A549 (cell line): ENCODE results near the gene RNF112. TPM values are rescaled to one million over a fixed set of nuclear protein-coding genes. Genes with fewer than 3 reads are reported as not detected.

Source experiments
- ATAC-seq, 2 experiments: fragments of 200-7000 bp in 1 of 2; fragments of >200 bp in 1 of 2; cut with Nextera tagmentation in 1 of 2; cut with Tn5 transposase in 1 of 2; 3 replicates each; pipeline versions ENCODE4 v1.8.0 to v1.9.1; 2018 to 2020; ENCODE audit warnings: mild to moderate bottlenecking in 1 of 2, moderate library complexity in 1 of 2
- CTCF ChIA-PET: fragments of 300-600 bp; sonication (Branson Sonifier 250); formaldehyde crosslinking; extraction: SDS; loops from one replicate; lab custom pipeline; 2021; ENCODE audit warnings: antibody characterized with exemption, inconsistent platforms; lab: Yijun Ruan, JAX
- POLR2A ChIA-PET: fragments of 350-600 bp; formaldehyde crosslinking; extraction: SDS; loops from one replicate; lab custom pipeline; 2021; ENCODE audit warnings: antibody characterized with exemption, inconsistent platforms; lab: Yijun Ruan, JAX
- DNase-seq, 2 experiments: peaks; one replicate each; pipeline versions ENCODE4 v3.0.0 to v3.0.0-alpha.2; 2011 to 2016; ENCODE audit warnings: low read depth in 1 of 2, low spot score in 1 of 2
- FAIRE-seq: peaks from 2 replicates; lab custom pipeline; 2011; peaks lifted over from hg19 to GRCh38; lab: Jason Lieb, UNC
- H3K27ac ChIP-seq, 2 experiments: fragments of >200 bp; sonication (Bioruptor Twin); formaldehyde crosslinking; 3 replicates each; pipeline ENCODE4 v1.5.1; 2016 to 2017
- H3K4me1 ChIP-seq: fragments of >200 bp; sonication (Bioruptor Twin); formaldehyde crosslinking; 3 replicates; pipeline ENCODE4 v1.6.1; 2016
- H3K4me2 ChIP-seq: fragments of >200 bp; sonication (Bioruptor Twin); formaldehyde crosslinking; 3 replicates; pipeline ENCODE4 v1.6.1; 2016
- H3K4me3 ChIP-seq: fragments of >200 bp; sonication (Bioruptor Twin); formaldehyde crosslinking; 3 replicates; pipeline ENCODE4 v1.5.1; 2016
- H3K9me3 ChIP-seq: fragments of >200 bp; sonication (Bioruptor Twin); formaldehyde crosslinking; 3 replicates; pipeline ENCODE4 v1.6.1; 2016
- CBX2 ChIP-seq: fragments of 200-600 bp; sonication (generic); IDR thresholded peaks from 2 replicates; pipeline ENCODE4 v1.6.1; 2016; ENCODE audit warnings: low read depth, mild to moderate bottlenecking, borderline replicate concordance
- CBX8 ChIP-seq: fragments of 200-600 bp; sonication (generic); IDR thresholded peaks from 2 replicates; pipeline ENCODE4 v1.6.1; 2016
- CHD2 ChIP-seq: fragments of 150-350 bp; IDR thresholded peaks from 2 replicates; pipeline ENCODE4 v1.6.1; 2014; ENCODE audit warnings: low read length; ENCODE audit not compliant: partially characterized antibody
- CHD4 ChIP-seq: fragments of 200-600 bp; sonication (generic); IDR thresholded peaks from 2 replicates; pipeline ENCODE4 v1.6.1; 2016; ENCODE audit warnings: antibody characterized with exemption, mild to moderate bottlenecking, borderline replicate concordance
- E2F6 ChIP-seq: IDR thresholded peaks from 2 replicates; pipeline ENCODE4 v1.6.1; 2012; ENCODE audit warnings: low read depth, borderline replicate concordance
- EP300 ChIP-seq, 2 experiments: fragments of >200 bp; sonication (Bioruptor Twin); formaldehyde crosslinking; IDR thresholded peaks; 2 replicates in 1 of 2; 3 replicates in 1 of 2; pipeline ENCODE4 v1.6.1; 2016 to 2017
- ESRRA ChIP-seq: fragments of 150-350 bp; IDR thresholded peaks from 2 replicates; pipeline ENCODE4 v1.6.1; 2014; ENCODE audit warnings: mild to moderate bottlenecking, low read length, borderline replicate concordance
- FOSB ChIP-seq: fragments of 250-450 bp; sonication (Bioruptor Pico); IDR thresholded peaks from 2 replicates; pipeline ENCODE4 v1.5.0; 2020; ENCODE audit warnings: mild to moderate bottlenecking, moderate library complexity
- GATA3 ChIP-seq: IDR thresholded peaks from 2 replicates; pipeline ENCODE4 v1.6.1; 2012; ENCODE audit warnings: borderline replicate concordance
- HDAC2 ChIP-seq: fragments of 200-600 bp; sonication (generic); IDR thresholded peaks from 2 replicates; pipeline ENCODE4 v1.6.1; 2016
- HES2 ChIP-seq: fragments of >200 bp; sonication (Bioruptor Twin); formaldehyde crosslinking; IDR thresholded peaks from 2 replicates; pipeline ENCODE4 v1.6.1; 2016
- HEYL ChIP-seq: fragments of 250-450 bp; sonication (Bioruptor Pico); IDR thresholded peaks from 2 replicates; pipeline ENCODE4 v1.8.0; 2021; ENCODE audit warnings: mild to moderate bottlenecking, moderate library complexity
- HOXB5 ChIP-seq: fragments of 250-450 bp; sonication (Bioruptor Pico); IDR thresholded peaks from 2 replicates; pipeline ENCODE4 v1.5.0; 2020; ENCODE audit warnings: mild to moderate bottlenecking, moderate library complexity
- JUNB ChIP-seq: fragments of >200 bp; sonication (Bioruptor Twin); formaldehyde crosslinking; IDR thresholded peaks from 2 replicates; pipeline ENCODE4 v1.6.1; 2016
- KDM5A ChIP-seq: fragments of 200-600 bp; sonication (generic); IDR thresholded peaks from 2 replicates; pipeline ENCODE4 v1.6.1; 2016; ENCODE audit warnings: antibody characterized with exemption, mild to moderate bottlenecking
- MAZ ChIP-seq: fragments of 150-350 bp; IDR thresholded peaks from 2 replicates; pipeline ENCODE4 v1.6.1; 2014; ENCODE audit warnings: antibody characterized with exemption, low read depth, low read length, borderline replicate concordance
- NFE2L2 ChIP-seq: fragments of 150-350 bp; conservative IDR thresholded peaks from 2 replicates; pipeline ENCODE4 v1.6.1; 2014; ENCODE audit warnings: low read length
- PHF8 ChIP-seq: fragments of 200-600 bp; sonication (generic); IDR thresholded peaks from 2 replicates; pipeline ENCODE4 v1.6.1; 2016; ENCODE audit warnings: low read depth, mild to moderate bottlenecking, antibody characterized with exemption, moderate library complexity, borderline replicate concordance
- RAD21 ChIP-seq, 2 experiments: fragments of >200 bp in 1 of 2; sonication (Bioruptor Twin) in 1 of 2; formaldehyde crosslinking in 1 of 2; IDR thresholded peaks in 1 of 2; conservative IDR thresholded peaks in 1 of 2; 2 replicates in 1 of 2; 3 replicates in 1 of 2; pipeline ENCODE4 v1.6.1; 2012 to 2018; ENCODE audit warnings: inconsistent platforms in 1 of 2
- RFX5 ChIP-seq: fragments of 450-650 bp; IDR thresholded peaks from 2 replicates; pipeline ENCODE4 v1.7.1; 2014; ENCODE audit warnings: antibody characterized with exemption, mild to moderate bottlenecking, moderate library complexity
- TP53 ChIP-seq: fragments of 250-450 bp; sonication (Bioruptor Pico); IDR thresholded peaks from 2 replicates; pipeline ENCODE4 v1.5.0; 2021; ENCODE audit warnings: mild to moderate bottlenecking, moderate library complexity
- ZC3H11A ChIP-seq: fragments of 450-650 bp; IDR thresholded peaks from 2 replicates; pipeline ENCODE4 v1.6.1; 2014; ENCODE audit warnings: antibody characterized with exemption, mild to moderate bottlenecking
- ZNF302 ChIP-seq: fragments of 250-450 bp; sonication (Bioruptor Pico); IDR thresholded peaks from 2 replicates; pipeline ENCODE4 v1.9.0; 2021; ENCODE audit warnings: inconsistent platforms, mild to moderate bottlenecking, moderate library complexity
- ZSCAN20 ChIP-seq: fragments of 250-450 bp; sonication (Bioruptor Pico); IDR thresholded peaks from 2 replicates; pipeline ENCODE4 v1.8.0; 2022; ENCODE audit warnings: mild to moderate bottlenecking, moderate library complexity
- WGBS: methylation state at CpG from one replicate; pipeline ENCODE4 v1.1.6; 2017; ENCODE audit errors: missing lambda C conversion rate; 5-methylcytosine and 5-hydroxymethylcytosine counted together
- polyA plus RNA-seq, 4 experiments: library from polyadenylated mRNA; depleted of rRNA in 3 of 4; stranded (reverse); fragments of >200 nt; fragmentation: RNase III in 1 of 4; extraction: RNeasy Plus Mini Kit Qiagen cat#74134 plus additional on column Dnase treatment in 1 of 4; gene quantifications; 2 replicates in 3 of 4; 3 replicates in 1 of 4; pipeline ENCODE4 v1.2.3, GENCODE V29; 2011 to 2017
- TF ChIP-seq, protein P1 (sequence below): fragments of >200 bp; sonication (Bioruptor Twin); formaldehyde crosslinking; IDR thresholded peaks from 3 replicates; pipeline ENCODE4 v1.6.1; 2016
- TF ChIP-seq, protein P2 (sequence below): fragments of 450-650 bp; IDR thresholded peaks from 2 replicates; pipeline ENCODE4 v1.6.1; 2014; ENCODE audit warnings: antibody characterized with exemption
- TF ChIP-seq, protein P3 (sequence below): fragments of >200 bp; sonication (Bioruptor Twin); formaldehyde crosslinking; IDR thresholded peaks from 3 replicates; pipeline ENCODE4 v1.5.1; 2016
- TF ChIP-seq, protein P4 (sequence below): fragments of 250-450 bp; sonication (Bioruptor Pico); IDR thresholded peaks from 2 replicates; pipeline ENCODE4 v1.5.0; 2021; ENCODE audit warnings: mild to moderate bottlenecking, moderate library complexity, borderline replicate concordance

RNF112 gene
- polyA plus RNA-seq, 2 of the 4 experiments (the other 2 are of a cell fraction), result 0.27 to 1.4 TPM

DNA sequence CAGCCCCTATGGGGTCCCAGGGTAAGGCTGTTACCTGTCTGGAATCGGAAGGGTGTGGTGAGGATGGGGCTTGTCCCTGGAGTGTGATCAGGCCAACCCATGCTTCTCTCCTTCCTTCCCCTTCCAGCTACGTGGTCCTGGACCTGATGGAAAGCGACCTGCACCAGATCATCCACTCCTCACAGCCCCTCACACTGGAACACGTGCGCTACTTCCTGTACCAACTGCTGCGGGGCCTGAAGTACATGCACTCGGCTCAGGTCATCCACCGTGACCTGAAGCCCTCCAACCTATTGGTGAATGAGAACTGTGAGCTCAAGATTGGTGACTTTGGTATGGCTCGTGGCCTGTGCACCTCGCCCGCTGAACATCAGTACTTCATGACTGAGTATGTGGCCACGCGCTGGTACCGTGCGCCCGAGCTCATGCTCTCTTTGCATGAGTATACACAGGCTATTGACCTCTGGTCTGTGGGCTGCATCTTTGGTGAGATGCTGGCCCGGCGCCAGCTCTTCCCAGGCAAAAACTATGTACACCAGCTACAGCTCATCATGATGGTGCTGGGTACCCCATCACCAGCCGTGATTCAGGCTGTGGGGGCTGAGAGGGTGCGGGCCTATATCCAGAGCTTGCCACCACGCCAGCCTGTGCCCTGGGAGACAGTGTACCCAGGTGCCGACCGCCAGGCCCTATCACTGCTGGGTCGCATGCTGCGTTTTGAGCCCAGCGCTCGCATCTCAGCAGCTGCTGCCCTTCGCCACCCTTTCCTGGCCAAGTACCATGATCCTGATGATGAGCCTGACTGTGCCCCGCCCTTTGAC lies 30.3 kb upstream of the RNF112 start:
- DNase-seq (no peak), ATAC-seq (no peak), FAIRE-seq (no peak)
- Histone ChIP-seq H3K4me2 (no peak overlapping the region), H3K9me3 (no peaks in the 10 kb centered on the region), H3K27ac (no peak overlapping the region), H3K4me3 (no peak overlapping the region), H3K4me1 (peaks cover 20% of the 10 kb centered on the region)
- POLR2A ChIA-PET, result no interaction called here
- CTCF ChIA-PET, result interaction anchor here (0.5 to 12.3 kb wide), 11 partner anchors 8 to 441 kb away, joined by 3 to 148 read pairs (median 5); partner anchors contain the start of gene B9D1
- 93% methylated on average over 28 of the region's 29 CpGs for WGBS
- TF ChIP-seq EP300 (IDR thresholded peaks at IDR 0.05), result no peak
- no peak for TF ChIP-seq NFE2L2
- TF ChIP-seq ZSCAN20, result no peak
- no peak for TF ChIP-seq MAZ
- no peak for TF ChIP-seq CBX2
- TF ChIP-seq HOXB5 (CRISPR knock-in tag), result no peak
- no peak for TF ChIP-seq KDM5A
- no peak for TF ChIP-seq E2F6
- no peak for TF ChIP-seq ZNF302 (CRISPR knock-in tag)
- no peak for TF ChIP-seq HDAC2
- no peak for TF ChIP-seq TP53 (CRISPR knock-in tag)
- no peak for TF ChIP-seq ESRRA
- TF ChIP-seq, protein P1, sequence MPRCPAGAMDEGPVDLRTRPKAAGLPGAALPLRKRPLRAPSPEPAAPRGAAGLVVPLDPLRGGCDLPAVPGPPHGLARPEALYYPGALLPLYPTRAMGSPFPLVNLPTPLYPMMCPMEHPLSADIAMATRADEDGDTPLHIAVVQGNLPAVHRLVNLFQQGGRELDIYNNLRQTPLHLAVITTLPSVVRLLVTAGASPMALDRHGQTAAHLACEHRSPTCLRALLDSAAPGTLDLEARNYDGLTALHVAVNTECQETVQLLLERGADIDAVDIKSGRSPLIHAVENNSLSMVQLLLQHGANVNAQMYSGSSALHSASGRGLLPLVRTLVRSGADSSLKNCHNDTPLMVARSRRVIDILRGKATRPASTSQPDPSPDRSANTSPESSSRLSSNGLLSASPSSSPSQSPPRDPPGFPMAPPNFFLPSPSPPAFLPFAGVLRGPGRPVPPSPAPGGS, result no peak
- no peak for TF ChIP-seq FOSB (CRISPR knock-in tag)
- no peak for TF ChIP-seq HES2
- no peak for TF ChIP-seq CHD4

GRCh38 chr17:19381361-19381740 lies 29.7 kb upstream of the RNF112 start:
- CTCF ChIA-PET, result interaction anchor here (0.5 to 12.3 kb wide), 2 partner anchors 17 to 41 kb away, joined by 3 to 148 read pairs; partner anchors contain the start of gene B9D1
- POLR2A ChIA-PET, result no interaction called here
- DNase-seq, result no peak
- TF ChIP-seq, protein P2, sequence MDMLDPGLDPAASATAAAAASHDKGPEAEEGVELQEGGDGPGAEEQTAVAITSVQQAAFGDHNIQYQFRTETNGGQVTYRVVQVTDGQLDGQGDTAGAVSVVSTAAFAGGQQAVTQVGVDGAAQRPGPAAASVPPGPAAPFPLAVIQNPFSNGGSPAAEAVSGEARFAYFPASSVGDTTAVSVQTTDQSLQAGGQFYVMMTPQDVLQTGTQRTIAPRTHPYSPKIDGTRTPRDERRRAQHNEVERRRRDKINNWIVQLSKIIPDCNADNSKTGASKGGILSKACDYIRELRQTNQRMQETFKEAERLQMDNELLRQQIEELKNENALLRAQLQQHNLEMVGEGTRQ, result no peak
- TF ChIP-seq, protein P3, sequence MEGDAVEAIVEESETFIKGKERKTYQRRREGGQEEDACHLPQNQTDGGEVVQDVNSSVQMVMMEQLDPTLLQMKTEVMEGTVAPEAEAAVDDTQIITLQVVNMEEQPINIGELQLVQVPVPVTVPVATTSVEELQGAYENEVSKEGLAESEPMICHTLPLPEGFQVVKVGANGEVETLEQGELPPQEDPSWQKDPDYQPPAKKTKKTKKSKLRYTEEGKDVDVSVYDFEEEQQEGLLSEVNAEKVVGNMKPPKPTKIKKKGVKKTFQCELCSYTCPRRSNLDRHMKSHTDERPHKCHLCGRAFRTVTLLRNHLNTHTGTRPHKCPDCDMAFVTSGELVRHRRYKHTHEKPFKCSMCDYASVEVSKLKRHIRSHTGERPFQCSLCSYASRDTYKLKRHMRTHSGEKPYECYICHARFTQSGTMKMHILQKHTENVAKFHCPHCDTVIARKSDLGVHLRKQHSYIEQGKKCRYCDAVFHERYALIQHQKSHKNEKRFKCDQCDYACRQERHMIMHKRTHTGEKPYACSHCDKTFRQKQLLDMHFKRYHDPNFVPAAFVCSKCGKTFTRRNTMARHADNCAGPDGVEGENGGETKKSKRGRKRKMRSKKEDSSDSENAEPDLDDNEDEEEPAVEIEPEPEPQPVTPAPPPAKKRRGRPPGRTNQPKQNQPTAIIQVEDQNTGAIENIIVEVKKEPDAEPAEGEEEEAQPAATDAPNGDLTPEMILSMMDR, result no peak
- TF ChIP-seq ZSCAN20 (no peak), HEYL (CRISPR knock-in tag) (no peak), ZNF302 (CRISPR knock-in tag) (no peak), JUNB (no peak), CHD2 (no peak), PHF8 (no peak), CBX8 (no peak), TP53 (CRISPR knock-in tag) (no peak), RAD21 (conservative IDR thresholded peaks at IDR 0.05 in 1 of 2, IDR thresholded peaks at IDR 0.05 in 1 of 2) (no peak), NFE2L2 (no peak), GATA3 (no peak), ZC3H11A (no peak), HES2 (no peak), RFX5 (no peak)
- TF ChIP-seq, protein P4, sequence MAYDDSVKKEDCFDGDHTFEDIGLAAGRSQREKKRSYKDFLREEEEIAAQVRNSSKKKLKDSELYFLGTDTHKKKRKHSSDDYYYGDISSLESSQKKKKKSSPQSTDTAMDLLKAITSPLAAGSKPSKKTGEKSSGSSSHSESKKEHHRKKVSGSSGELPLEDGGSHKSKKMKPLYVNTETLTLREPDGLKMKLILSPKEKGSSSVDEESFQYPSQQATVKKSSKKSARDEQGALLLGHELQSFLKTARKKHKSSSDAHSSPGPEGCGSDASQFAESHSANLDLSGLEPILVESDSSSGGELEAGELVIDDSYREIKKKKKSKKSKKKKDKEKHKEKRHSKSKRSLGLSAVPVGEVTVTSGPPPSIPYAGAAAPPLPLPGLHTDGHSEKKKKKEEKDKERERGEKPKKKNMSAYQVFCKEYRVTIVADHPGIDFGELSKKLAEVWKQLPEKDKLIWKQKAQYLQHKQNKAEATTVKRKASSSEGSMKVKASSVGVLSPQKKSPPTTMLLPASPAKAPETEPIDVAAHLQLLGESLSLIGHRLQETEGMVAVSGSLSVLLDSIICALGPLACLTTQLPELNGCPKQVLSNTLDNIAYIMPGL, result no peak
- Histone ChIP-seq H3K4me1 (peaks cover 24% of the 10 kb centered on the region), H3K4me3 (no peak overlapping the region), H3K4me2 (no peak overlapping the region), H3K27ac (no peak overlapping the region), H3K9me3 (no peaks in the 10 kb centered on the region)
- no peak for ATAC-seq
- no peak for FAIRE-seq
- 87% methylated on average over 6 of the region's 7 CpGs for WGBS
